ENCODE measurements around the gene HLCS. TPM values are rescaled to one million over a fixed set of nuclear protein-coding genes. Genes with fewer than 3 reads are reported as not detected.

HLCS gene
- polyA plus RNA-seq, 1 of the 3 experiments (the other 2 are of a cell fraction), result 13.0 TPM

DNA sequence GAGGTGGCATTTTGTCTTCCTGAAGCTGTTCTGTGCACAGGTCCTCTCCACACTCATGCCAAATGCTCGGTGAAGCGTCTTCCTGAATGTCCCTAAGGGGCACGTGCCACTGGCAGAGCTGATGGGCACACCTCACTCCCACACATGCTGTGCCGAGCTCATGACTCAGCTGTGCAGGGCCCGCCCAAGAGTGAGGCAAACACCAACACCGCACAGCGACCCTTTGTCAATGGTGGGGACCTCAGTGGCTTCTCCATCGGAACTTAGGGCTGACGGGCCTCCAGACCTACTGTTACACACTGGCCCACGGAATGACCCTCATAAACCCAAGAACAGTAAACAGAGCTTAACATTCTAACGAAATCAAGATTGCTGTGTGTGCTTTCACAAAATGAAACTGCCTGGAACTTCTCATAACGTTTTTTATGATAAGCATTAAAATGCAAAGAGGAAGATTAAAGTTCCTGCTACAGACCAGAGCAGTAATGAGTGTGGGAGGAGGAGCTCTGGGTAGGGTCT, 178.3 kb downstream of the HLCS start:
- POLR2A ChIA-PET, result no interaction called here
- TF ChIP-seq, protein P1, sequence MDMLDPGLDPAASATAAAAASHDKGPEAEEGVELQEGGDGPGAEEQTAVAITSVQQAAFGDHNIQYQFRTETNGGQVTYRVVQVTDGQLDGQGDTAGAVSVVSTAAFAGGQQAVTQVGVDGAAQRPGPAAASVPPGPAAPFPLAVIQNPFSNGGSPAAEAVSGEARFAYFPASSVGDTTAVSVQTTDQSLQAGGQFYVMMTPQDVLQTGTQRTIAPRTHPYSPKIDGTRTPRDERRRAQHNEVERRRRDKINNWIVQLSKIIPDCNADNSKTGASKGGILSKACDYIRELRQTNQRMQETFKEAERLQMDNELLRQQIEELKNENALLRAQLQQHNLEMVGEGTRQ (IDR thresholded peaks at IDR 0.05; ENCODE audit: borderline replicate concordance, low read depth, low read length), result no peak
- TF ChIP-seq SIN3A (IDR thresholded peaks at IDR 0.05; ENCODE audit: borderline replicate concordance, low read depth, low read length) (no peak), JUND (IDR thresholded peaks at IDR 0.05) (no peak), YY1 (IDR thresholded peaks at IDR 0.05; ENCODE audit: low read depth) (no peak), NRF1 (IDR thresholded peaks at IDR 0.05; ENCODE audit: low read depth, low read length) (no peak), GATA2 (CRISPR knock-in tag; IDR thresholded peaks at IDR 0.05) (no peak), TAF1 (IDR thresholded peaks at IDR 0.05; ENCODE audit: borderline replicate concordance, low read depth, low read length) (no peak), RAD21 (IDR thresholded peaks at IDR 0.05; ENCODE audit: low read length) (no peak), GABPA (IDR thresholded peaks at IDR 0.05; ENCODE audit: low read depth) (no peak), RCOR1 (IDR thresholded peaks at IDR 0.05; ENCODE audit: low read length) (no peak), EZH2phosphoT487 (IDR thresholded peaks at IDR 0.05; ENCODE audit: borderline replicate concordance, low read depth) (no peak)
- TF ChIP-seq, protein P2, sequence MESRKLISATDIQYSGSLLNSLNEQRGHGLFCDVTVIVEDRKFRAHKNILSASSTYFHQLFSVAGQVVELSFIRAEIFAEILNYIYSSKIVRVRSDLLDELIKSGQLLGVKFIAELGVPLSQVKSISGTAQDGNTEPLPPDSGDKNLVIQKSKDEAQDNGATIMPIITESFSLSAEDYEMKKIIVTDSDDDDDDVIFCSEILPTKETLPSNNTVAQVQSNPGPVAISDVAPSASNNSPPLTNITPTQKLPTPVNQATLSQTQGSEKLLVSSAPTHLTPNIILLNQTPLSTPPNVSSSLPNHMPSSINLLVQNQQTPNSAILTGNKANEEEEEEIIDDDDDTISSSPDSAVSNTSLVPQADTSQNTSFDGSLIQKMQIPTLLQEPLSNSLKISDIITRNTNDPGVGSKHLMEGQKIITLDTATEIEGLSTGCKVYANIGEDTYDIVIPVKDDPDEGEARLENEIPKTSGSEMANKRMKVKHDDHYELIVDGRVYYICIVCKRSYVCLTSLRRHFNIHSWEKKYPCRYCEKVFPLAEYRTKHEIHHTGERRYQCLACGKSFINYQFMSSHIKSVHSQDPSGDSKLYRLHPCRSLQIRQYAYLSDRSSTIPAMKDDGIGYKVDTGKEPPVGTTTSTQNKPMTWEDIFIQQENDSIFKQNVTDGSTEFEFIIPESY (IDR thresholded peaks at IDR 0.05; ENCODE audit: borderline replicate concordance, low read depth), result no peak
- TF ChIP-seq, protein P3, sequence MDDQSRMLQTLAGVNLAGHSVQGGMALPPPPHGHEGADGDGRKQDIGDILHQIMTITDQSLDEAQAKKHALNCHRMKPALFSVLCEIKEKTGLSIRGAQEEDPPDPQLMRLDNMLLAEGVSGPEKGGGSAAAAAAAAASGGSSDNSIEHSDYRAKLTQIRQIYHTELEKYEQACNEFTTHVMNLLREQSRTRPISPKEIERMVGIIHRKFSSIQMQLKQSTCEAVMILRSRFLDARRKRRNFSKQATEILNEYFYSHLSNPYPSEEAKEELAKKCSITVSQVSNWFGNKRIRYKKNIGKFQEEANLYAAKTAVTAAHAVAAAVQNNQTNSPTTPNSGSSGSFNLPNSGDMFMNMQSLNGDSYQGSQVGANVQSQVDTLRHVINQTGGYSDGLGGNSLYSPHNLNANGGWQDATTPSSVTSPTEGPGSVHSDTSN (IDR thresholded peaks at IDR 0.05), result no peak
- TF ChIP-seq, protein P4, sequence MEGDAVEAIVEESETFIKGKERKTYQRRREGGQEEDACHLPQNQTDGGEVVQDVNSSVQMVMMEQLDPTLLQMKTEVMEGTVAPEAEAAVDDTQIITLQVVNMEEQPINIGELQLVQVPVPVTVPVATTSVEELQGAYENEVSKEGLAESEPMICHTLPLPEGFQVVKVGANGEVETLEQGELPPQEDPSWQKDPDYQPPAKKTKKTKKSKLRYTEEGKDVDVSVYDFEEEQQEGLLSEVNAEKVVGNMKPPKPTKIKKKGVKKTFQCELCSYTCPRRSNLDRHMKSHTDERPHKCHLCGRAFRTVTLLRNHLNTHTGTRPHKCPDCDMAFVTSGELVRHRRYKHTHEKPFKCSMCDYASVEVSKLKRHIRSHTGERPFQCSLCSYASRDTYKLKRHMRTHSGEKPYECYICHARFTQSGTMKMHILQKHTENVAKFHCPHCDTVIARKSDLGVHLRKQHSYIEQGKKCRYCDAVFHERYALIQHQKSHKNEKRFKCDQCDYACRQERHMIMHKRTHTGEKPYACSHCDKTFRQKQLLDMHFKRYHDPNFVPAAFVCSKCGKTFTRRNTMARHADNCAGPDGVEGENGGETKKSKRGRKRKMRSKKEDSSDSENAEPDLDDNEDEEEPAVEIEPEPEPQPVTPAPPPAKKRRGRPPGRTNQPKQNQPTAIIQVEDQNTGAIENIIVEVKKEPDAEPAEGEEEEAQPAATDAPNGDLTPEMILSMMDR (IDR thresholded peaks at IDR 0.05), result no peak
- TF ChIP-seq, protein P5, sequence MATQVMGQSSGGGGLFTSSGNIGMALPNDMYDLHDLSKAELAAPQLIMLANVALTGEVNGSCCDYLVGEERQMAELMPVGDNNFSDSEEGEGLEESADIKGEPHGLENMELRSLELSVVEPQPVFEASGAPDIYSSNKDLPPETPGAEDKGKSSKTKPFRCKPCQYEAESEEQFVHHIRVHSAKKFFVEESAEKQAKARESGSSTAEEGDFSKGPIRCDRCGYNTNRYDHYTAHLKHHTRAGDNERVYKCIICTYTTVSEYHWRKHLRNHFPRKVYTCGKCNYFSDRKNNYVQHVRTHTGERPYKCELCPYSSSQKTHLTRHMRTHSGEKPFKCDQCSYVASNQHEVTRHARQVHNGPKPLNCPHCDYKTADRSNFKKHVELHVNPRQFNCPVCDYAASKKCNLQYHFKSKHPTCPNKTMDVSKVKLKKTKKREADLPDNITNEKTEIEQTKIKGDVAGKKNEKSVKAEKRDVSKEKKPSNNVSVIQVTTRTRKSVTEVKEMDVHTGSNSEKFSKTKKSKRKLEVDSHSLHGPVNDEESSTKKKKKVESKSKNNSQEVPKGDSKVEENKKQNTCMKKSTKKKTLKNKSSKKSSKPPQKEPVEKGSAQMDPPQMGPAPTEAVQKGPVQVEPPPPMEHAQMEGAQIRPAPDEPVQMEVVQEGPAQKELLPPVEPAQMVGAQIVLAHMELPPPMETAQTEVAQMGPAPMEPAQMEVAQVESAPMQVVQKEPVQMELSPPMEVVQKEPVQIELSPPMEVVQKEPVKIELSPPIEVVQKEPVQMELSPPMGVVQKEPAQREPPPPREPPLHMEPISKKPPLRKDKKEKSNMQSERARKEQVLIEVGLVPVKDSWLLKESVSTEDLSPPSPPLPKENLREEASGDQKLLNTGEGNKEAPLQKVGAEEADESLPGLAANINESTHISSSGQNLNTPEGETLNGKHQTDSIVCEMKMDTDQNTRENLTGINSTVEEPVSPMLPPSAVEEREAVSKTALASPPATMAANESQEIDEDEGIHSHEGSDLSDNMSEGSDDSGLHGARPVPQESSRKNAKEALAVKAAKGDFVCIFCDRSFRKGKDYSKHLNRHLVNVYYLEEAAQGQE (IDR thresholded peaks at IDR 0.05; ENCODE audit: low read depth, low read length), result no peak
- TF ChIP-seq, protein P6, sequence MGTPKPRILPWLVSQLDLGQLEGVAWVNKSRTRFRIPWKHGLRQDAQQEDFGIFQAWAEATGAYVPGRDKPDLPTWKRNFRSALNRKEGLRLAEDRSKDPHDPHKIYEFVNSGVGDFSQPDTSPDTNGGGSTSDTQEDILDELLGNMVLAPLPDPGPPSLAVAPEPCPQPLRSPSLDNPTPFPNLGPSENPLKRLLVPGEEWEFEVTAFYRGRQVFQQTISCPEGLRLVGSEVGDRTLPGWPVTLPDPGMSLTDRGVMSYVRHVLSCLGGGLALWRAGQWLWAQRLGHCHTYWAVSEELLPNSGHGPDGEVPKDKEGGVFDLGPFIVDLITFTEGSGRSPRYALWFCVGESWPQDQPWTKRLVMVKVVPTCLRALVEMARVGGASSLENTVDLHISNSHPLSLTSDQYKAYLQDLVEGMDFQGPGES (IDR thresholded peaks at IDR 0.05; ENCODE audit: low read depth, low read length), result no peak
- TF ChIP-seq, protein P7, sequence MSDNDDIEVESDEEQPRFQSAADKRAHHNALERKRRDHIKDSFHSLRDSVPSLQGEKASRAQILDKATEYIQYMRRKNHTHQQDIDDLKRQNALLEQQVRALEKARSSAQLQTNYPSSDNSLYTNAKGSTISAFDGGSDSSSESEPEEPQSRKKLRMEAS (IDR thresholded peaks at IDR 0.05; ENCODE audit: low read depth), result no peak

More for the DNA sequence above, 178.3 kb downstream of the HLCS start:
- Histone ChIP-seq H4K20me1 (ENCODE audit: insufficient read depth) (peaks cover 3% of the 10 kb centered on the region; the same call in 1 of the 2 replicates), H3K9ac (no peak overlapping the region), H3K36me3 (replicated peaks in 1 of 2; ENCODE audit: control insufficient read depth in 1 of 2, insufficient read depth in 2 of 2, low read length in 1 of 2) (no peaks in the 10 kb centered on the region), H3K27ac (ENCODE audit: low read depth in 2 of 2, low read length in 1 of 2) (no peak overlapping the region), H2AFZ (ENCODE audit: low read depth) (no peak overlapping the region), H3K79me2 (ENCODE audit: insufficient read depth) (no peaks in the 10 kb centered on the region; the same call in 1 of the 2 replicates), H3K9me2 (no peaks in the 10 kb centered on the region), H3K4me3 (ENCODE audit: low read depth in 2 of 2, low read length in 1 of 2) (no peak overlapping the region), H3K27me3 (ENCODE audit: insufficient read depth) (no peaks in the 10 kb centered on the region), H3K4me2 (no peak overlapping the region), H3K4me1 (ENCODE audit: control insufficient read depth in 1 of 2, insufficient read depth in 2 of 2, low read depth in 1 of 2, low read length in 1 of 2) (no peaks in the 10 kb centered on the region; a peak in 1 of 4 replicates), H3K9me3 (no peaks in the 10 kb centered on the region), H3F3A (replicated peaks; ENCODE audit: insufficient read depth) (no peaks in the 10 kb centered on the region)
- DNase-seq, result no peak
- WGBS (ENCODE audit: low lambda C conversion rate), result 73% methylated on average over 8 of the region's 12 CpGs
- CTCF ChIA-PET, result interaction anchor here (0.8 kb wide), 1 partner anchor 41 kb away, joined by 4 read pairs; no protein-coding TSS in a partner anchor
